Choroid plexus epithelial cell (primary cell): ENCODE measurements around the gene UBE2N.

Source experiments
- DNase-seq: peaks from one replicate; pipeline ENCODE4 v3.0.0-alpha.2; 2010; ENCODE audit warnings: low read depth
- H3K4me3 ChIP-seq: 2 replicates; pipeline ENCODE4 v1.5.1; 2011; ENCODE audit warnings: low read depth, mild to moderate bottlenecking, control low read depth, low read length, moderate library complexity
- TF ChIP-seq, protein P1 (sequence below): conservative IDR thresholded peaks from 2 replicates; pipeline ENCODE4 v1.5.1; 2011; ENCODE audit warnings: low read depth, mild to moderate bottlenecking, control low read depth, inconsistent platforms, low read length, moderate library complexity

UBE2N gene

DNA sequence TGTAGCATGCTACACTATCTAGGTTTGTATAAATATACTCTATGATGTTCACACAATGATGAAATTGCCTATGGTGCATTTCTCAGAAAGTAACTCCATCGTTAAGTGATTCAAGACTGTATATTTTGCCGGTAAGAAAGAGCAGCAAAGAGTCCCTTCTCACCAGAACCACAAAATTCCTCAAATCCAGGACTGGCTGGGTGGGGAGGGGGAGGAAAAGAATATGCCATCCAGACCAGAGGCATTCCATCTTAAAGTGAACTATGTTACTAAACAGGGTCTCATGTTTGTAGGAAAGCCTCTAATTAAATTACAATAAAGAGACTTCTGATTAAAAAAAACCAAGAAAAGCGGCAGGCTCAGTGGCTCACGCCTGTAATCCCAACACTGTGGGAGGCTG, 11.5 kb downstream of the UBE2N start:
- H3K4me3 ChIP-seq = no peak overlapping the region
- no peak for DNase-seq
- TF ChIP-seq, protein P1, sequence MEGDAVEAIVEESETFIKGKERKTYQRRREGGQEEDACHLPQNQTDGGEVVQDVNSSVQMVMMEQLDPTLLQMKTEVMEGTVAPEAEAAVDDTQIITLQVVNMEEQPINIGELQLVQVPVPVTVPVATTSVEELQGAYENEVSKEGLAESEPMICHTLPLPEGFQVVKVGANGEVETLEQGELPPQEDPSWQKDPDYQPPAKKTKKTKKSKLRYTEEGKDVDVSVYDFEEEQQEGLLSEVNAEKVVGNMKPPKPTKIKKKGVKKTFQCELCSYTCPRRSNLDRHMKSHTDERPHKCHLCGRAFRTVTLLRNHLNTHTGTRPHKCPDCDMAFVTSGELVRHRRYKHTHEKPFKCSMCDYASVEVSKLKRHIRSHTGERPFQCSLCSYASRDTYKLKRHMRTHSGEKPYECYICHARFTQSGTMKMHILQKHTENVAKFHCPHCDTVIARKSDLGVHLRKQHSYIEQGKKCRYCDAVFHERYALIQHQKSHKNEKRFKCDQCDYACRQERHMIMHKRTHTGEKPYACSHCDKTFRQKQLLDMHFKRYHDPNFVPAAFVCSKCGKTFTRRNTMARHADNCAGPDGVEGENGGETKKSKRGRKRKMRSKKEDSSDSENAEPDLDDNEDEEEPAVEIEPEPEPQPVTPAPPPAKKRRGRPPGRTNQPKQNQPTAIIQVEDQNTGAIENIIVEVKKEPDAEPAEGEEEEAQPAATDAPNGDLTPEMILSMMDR = no peak

- H3K4me3 ChIP-seq = no peak overlapping the region
- TF ChIP-seq, protein P1 = no peak
- DNase-seq = no peak
Measured at GRCh38 chr12:93429852-93430251, 11.9 kb downstream of the UBE2N start.

DNA sequence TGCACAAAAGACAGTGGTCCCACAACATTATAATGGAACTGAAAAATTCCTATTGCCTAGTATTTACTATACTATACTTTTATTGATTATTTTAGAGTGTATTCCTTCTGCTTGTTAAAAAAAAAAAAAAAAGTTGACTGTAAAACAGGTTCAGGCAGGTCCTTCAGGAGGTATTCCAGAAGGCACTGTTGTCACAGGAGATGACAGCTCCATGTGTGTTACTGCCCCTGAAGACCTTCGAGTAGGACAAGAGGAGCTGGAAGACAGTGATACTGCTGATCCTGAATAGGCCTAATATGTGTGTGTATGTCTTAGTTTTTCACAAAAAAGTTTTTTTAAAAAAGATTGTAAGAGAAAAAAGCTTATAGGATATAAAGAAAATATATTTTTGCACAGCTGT, 12.3 kb downstream of the UBE2N start:
- TF ChIP-seq, protein P1 = no peak
- H3K4me3 ChIP-seq = no peak overlapping the region
- no peak for DNase-seq

GRCh38 chr12:93427779-93428564, 13.8 kb downstream of the UBE2N start:
- peak; percentile 76 for DNase-seq
- TF ChIP-seq, protein P1 = no peak
- H3K4me3 ChIP-seq = no peak overlapping the region

DNA sequence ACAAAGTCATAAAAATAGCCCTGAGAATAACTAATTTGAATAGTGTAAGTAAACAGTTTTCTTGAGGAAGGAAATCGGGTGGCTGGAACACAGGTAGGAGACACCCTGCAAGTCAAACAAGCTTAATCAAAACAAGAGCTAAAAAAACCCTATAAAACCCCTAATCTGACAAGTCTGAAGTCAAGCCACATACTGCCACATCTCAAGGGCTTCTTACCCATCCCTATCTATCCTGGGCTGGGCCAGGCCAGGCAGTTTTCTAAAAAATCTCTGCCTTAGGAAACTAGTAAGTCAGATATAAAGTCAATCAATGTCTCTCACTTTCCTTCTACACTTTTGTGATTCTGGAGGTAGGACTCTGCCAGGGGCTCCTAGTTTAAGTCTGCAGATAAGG, 15.3 kb downstream of the UBE2N start:
- H3K4me3 ChIP-seq = no peak overlapping the region
- TF ChIP-seq, protein P1 = no peak
- DNase-seq = no peak

GRCh38 chr12:93425736-93426411, 15.9 kb downstream of the UBE2N start:
- TF ChIP-seq, protein P1 = no peak
- DNase-seq = no peak
- H3K4me3 ChIP-seq = no peak overlapping the region
